Measurements from ENCODE around the gene DGCR2. TPM values are rescaled to one million over a fixed set of nuclear protein-coding genes. Genes with fewer than 3 reads are reported as not detected.
"Not testable (repeated sequence)": the region's sequence is repeated elsewhere in the genome, so short reads cannot be mapped to it uniquely, and the experiment has no call there.

DGCR2 gene
- total RNA-seq, 2 donors from 2014 or later, result 24.4 to 28.5 TPM

GRCh38 chr22:19061471-19062138, 60.6 kb downstream of the DGCR2 start:
- Mint-ChIP-seq H3K27ac (no peak overlapping the region), H3K9me3 (no peaks in the 10 kb centered on the region), H3K4me1 (ENCODE audit: low read depth) (no peaks in the 10 kb centered on the region), H3K36me3 (ENCODE audit: insufficient read depth in 2 of 2) (peaks cover 0 to 3% of the 10 kb centered on the region in 2 donors), H3K27me3 (ENCODE audit: low read depth) (no peaks in the 10 kb centered on the region), H3K4me3 (no peak overlapping the region)
- DNase-seq (no peak), ATAC-seq (replicated peaks in 1 of 2) (no peak)

- H3K27me3 Mint-ChIP-seq (ENCODE audit: low read depth), result no peaks in the 10 kb centered on the region
- H3K4me1 Mint-ChIP-seq (ENCODE audit: low read depth), result no peaks in the 10 kb centered on the region
- peaks cover 0 to 3% of the 10 kb centered on the region in 2 donors for H3K36me3 Mint-ChIP-seq (ENCODE audit: insufficient read depth in 2 of 2)
- no peak overlapping the region for H3K4me3 Mint-ChIP-seq
- ATAC-seq (replicated peaks in 1 of 2), result no peak
- H3K27ac Mint-ChIP-seq, result no peak overlapping the region
- DNase-seq, result no peak
- H3K9me3 Mint-ChIP-seq, result no peaks in the 10 kb centered on the region
These were observed 61.7 kb downstream of the DGCR2 start for GRCh38 chr22:19060356-19061009.

GRCh38 chr22:19059481-19060278, 62.5 kb downstream of the DGCR2 start:
- no peaks in the 10 kb centered on the region for H3K4me1 Mint-ChIP-seq (ENCODE audit: low read depth)
- H3K36me3 Mint-ChIP-seq (ENCODE audit: insufficient read depth in 2 of 2), result peaks cover 0 to 3% of the 10 kb centered on the region in 2 donors
- H3K27me3 Mint-ChIP-seq (ENCODE audit: low read depth), result no peaks in the 10 kb centered on the region
- ATAC-seq (replicated peaks in 1 of 2) (no peak), DNase-seq (no peak)
- H3K9me3 Mint-ChIP-seq, result no peaks in the 10 kb centered on the region
- H3K4me3 Mint-ChIP-seq, result no peak overlapping the region
- peak overlapping the region; percentile 35 for H3K27ac Mint-ChIP-seq

- DNase-seq (no peak), ATAC-seq (replicated peaks in 1 of 2) (no peak)
- Mint-ChIP-seq H3K36me3 (ENCODE audit: insufficient read depth in 2 of 2) (peaks cover 0 to 1% of the 10 kb centered on the region in 2 donors), H3K9me3 (no peaks in the 10 kb centered on the region), H3K27ac (no peak overlapping the region), H3K4me3 (no peak overlapping the region), H3K27me3 (ENCODE audit: low read depth) (no peaks in the 10 kb centered on the region), H3K4me1 (ENCODE audit: low read depth) (no peaks in the 10 kb centered on the region)
These were observed 63.3 kb downstream of the DGCR2 start for GRCh38 chr22:19058713-19059451.

- no peak for ATAC-seq (replicated peaks in 1 of 2)
- H3K27me3 Mint-ChIP-seq (ENCODE audit: low read depth), result no peaks in the 10 kb centered on the region
- H3K27ac Mint-ChIP-seq, result no peak overlapping the region
- H3K36me3 Mint-ChIP-seq (ENCODE audit: insufficient read depth in 2 of 2), result peaks cover 0 to 1% of the 10 kb centered on the region in 2 donors
- no peak overlapping the region for H3K4me3 Mint-ChIP-seq
- DNase-seq, result no peak
- no peaks in the 10 kb centered on the region for H3K4me1 Mint-ChIP-seq (ENCODE audit: low read depth)
- H3K9me3 Mint-ChIP-seq, result no peaks in the 10 kb centered on the region
These were observed 64.2 kb downstream of the DGCR2 start for GRCh38 chr22:19057999-19058491.

GRCh38 chr22:19057539-19057938, 64.7 kb downstream of the DGCR2 start:
- H3K4me1 Mint-ChIP-seq (ENCODE audit: low read depth), result no peaks in the 10 kb centered on the region
- no peak overlapping the region for H3K4me3 Mint-ChIP-seq
- H3K27me3 Mint-ChIP-seq (ENCODE audit: low read depth), result no peaks in the 10 kb centered on the region
- no peaks in the 10 kb centered on the region for H3K36me3 Mint-ChIP-seq (ENCODE audit: insufficient read depth in 2 of 2)
- ATAC-seq (replicated peaks in 1 of 2), result no peak
- no peak overlapping the region for H3K27ac Mint-ChIP-seq
- no peaks in the 10 kb centered on the region for H3K9me3 Mint-ChIP-seq
- no peak for DNase-seq

GRCh38 chr22:19056951-19057401, 65.2 kb downstream of the DGCR2 start:
- Mint-ChIP-seq H3K27ac (no peak overlapping the region), H3K4me1 (ENCODE audit: low read depth) (no peaks in the 10 kb centered on the region), H3K9me3 (no peaks in the 10 kb centered on the region), H3K36me3 (ENCODE audit: insufficient read depth in 2 of 2) (no peaks in the 10 kb centered on the region), H3K27me3 (ENCODE audit: low read depth) (no peaks in the 10 kb centered on the region), H3K4me3 (no peak overlapping the region)
- DNase-seq, result no peak
- no peak for ATAC-seq (replicated peaks in 1 of 2)

GRCh38 chr22:19055801-19056200, 66.4 kb downstream of the DGCR2 start:
- no peak for DNase-seq
- Mint-ChIP-seq H3K9me3 (no peaks in the 10 kb centered on the region), H3K27ac (no peak overlapping the region), H3K27me3 (ENCODE audit: low read depth) (no peaks in the 10 kb centered on the region), H3K4me1 (ENCODE audit: low read depth) (peaks cover 4% of the 10 kb centered on the region), H3K36me3 (ENCODE audit: insufficient read depth in 2 of 2) (peaks cover 0 to 3% of the 10 kb centered on the region in 2 donors), H3K4me3 (no peak overlapping the region)
- ATAC-seq (replicated peaks in 1 of 2), result no peak

GRCh38 chr22:19052941-19053541, 69.2 kb downstream of the DGCR2 start:
- H3K4me3 Mint-ChIP-seq, result no peak overlapping the region
- no peak overlapping the region for H3K27ac Mint-ChIP-seq

GRCh38 chr22:19051381-19052072, 70.7 kb downstream of the DGCR2 start:
- Mint-ChIP-seq H3K9me3 (no peaks in the 10 kb centered on the region), H3K4me3 (no peak overlapping the region), H3K27ac (peak overlapping the region; percentile 79), H3K4me1 (ENCODE audit: low read depth) (peaks cover 4% of the 10 kb centered on the region), H3K27me3 (ENCODE audit: low read depth) (no peaks in the 10 kb centered on the region), H3K36me3 (ENCODE audit: insufficient read depth in 2 of 2) (peaks cover 0 to 13% of the 10 kb centered on the region in 2 donors)
- ATAC-seq (replicated peaks in 1 of 2) (no peak), DNase-seq (no peak)

More at GRCh38 chr22:19052941-19053541, 69.2 kb downstream of the DGCR2 start:
- H3K9me3 Mint-ChIP-seq, result no peaks in the 10 kb centered on the region
- H3K27me3 Mint-ChIP-seq (ENCODE audit: low read depth), result no peaks in the 10 kb centered on the region
- DNase-seq (no peak), ATAC-seq (replicated peaks in 1 of 2) (no peak)
- peaks cover 4% of the 10 kb centered on the region for H3K4me1 Mint-ChIP-seq (ENCODE audit: low read depth)
- peaks cover 0 to 9% of the 10 kb centered on the region in 2 donors for H3K36me3 Mint-ChIP-seq (ENCODE audit: insufficient read depth in 2 of 2)

GRCh38 chr22:19050847-19051246, 71.4 kb downstream of the DGCR2 start:
- not testable (repeated sequence) for H3K9me3 Mint-ChIP-seq; ATAC-seq (replicated peaks in 1 of 2); H3K27me3 Mint-ChIP-seq (ENCODE audit: low read depth); H3K4me3 Mint-ChIP-seq; DNase-seq; H3K4me1 Mint-ChIP-seq (ENCODE audit: low read depth)
- Mint-ChIP-seq H3K36me3 (ENCODE audit: insufficient read depth in 2 of 2) (peaks cover 0 to 13% of the 10 kb centered on the region in 2 donors), H3K27ac (peak overlapping the region; percentile 79)

GRCh38 chr22:19050117-19050516, 72.1 kb downstream of the DGCR2 start:
- Mint-ChIP-seq H3K4me1 (ENCODE audit: low read depth) (peaks cover 4% of the 10 kb centered on the region), H3K27ac (peak overlapping the region; percentile 0), H3K9me3 (no peaks in the 10 kb centered on the region), H3K36me3 (ENCODE audit: insufficient read depth in 2 of 2) (peaks cover 0 to 18% of the 10 kb centered on the region in 2 donors), H3K27me3 (ENCODE audit: low read depth) (no peaks in the 10 kb centered on the region), H3K4me3 (no peak overlapping the region)
- DNase-seq, result no peak
- no peak for ATAC-seq (replicated peaks in 1 of 2)

Data from activated T-cell treated with anti-CD3 and anti-CD28 coated beads, Interleukin-2, amount 50 U/mL, for 72 hours (primary cell).